GM12801 (cell line): Measurements from ENCODE around the gene TBX1.

Experiments used
- TF ChIP-seq, protein P1 (sequence below): IDR thresholded peaks from one replicate; pipeline ENCODE4 v1.5.1; 2011; ENCODE audit warnings: control low read depth; ENCODE audit not compliant: insufficient read length; ENCODE audit errors: extremely low read depth

TBX1 gene

DNA sequence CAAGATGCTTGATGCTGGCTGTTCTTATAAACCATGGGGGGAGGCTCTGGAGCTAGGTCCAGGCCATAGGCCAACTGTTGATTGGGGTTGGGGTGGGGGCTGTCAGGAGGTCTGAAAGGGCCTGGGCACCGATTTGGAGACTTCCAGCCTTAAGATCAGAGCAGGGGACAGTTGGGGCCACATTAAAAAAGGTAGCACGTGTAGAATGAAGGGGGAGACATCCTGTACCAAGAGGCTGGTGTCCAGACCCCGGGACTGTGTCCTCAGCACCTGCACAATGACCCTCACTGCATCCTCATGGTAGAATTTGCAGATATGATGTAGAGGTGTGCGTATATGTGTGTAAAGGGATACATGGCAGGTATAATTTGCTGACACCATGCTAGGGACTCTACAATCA, 12.4 kb upstream of the TBX1 start:
- TF ChIP-seq, protein P1, sequence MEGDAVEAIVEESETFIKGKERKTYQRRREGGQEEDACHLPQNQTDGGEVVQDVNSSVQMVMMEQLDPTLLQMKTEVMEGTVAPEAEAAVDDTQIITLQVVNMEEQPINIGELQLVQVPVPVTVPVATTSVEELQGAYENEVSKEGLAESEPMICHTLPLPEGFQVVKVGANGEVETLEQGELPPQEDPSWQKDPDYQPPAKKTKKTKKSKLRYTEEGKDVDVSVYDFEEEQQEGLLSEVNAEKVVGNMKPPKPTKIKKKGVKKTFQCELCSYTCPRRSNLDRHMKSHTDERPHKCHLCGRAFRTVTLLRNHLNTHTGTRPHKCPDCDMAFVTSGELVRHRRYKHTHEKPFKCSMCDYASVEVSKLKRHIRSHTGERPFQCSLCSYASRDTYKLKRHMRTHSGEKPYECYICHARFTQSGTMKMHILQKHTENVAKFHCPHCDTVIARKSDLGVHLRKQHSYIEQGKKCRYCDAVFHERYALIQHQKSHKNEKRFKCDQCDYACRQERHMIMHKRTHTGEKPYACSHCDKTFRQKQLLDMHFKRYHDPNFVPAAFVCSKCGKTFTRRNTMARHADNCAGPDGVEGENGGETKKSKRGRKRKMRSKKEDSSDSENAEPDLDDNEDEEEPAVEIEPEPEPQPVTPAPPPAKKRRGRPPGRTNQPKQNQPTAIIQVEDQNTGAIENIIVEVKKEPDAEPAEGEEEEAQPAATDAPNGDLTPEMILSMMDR, result no peak

DNA sequence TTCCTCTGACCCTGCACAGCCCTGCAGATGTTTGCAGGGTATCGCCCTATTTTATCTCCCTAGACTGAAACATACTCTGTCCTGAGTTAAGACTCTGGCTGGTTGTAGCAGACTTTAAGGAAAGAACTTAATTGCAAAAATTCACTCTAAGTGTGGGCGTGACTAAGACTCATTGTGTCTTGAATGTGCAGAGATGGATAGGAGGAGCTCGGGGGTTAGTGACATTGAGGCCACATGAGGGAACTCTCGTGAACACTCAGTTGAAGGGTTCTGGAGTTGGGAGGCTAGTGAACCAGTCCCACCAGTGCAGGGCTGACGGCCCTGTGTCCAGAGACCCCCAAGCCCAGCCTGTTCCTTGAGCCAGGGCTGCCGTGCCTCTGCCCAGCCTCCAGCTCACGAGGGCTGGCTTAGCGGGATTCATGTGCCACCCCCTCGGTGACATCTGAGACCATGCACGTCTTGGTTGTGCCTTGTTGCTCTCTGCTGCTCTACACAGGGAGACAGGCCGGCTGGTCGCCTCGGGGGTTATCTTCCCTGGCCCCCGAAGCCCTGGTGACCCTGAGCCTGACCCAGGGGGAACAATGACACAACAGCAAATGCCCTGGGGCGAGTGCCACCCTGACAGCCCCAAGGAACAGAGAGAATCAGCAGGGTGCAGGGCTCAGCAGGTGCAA, 11.4 kb upstream of the TBX1 start:
- TF ChIP-seq, protein P1, result no peak

DNA sequence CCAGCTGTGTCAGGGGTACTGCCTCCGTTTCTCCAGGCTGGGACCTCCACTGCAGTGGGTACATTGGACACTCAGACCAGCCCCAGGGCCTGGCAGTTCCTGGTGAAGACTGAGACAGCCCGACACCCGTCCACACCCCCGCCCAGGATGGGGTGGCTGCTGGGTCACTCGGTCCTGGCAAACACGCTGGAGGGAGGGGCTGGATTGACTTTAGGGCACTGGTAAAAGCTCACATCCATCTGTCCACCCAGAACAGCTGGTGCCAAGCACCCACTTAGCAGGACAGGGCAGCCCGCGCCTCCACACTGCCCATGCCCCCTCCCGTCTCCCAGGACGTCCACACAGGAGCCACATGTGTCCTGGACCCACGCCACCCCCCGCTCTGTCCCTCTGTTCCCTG, 10.7 kb upstream of the TBX1 start:
- TF ChIP-seq, protein P1, result no peak

DNA sequence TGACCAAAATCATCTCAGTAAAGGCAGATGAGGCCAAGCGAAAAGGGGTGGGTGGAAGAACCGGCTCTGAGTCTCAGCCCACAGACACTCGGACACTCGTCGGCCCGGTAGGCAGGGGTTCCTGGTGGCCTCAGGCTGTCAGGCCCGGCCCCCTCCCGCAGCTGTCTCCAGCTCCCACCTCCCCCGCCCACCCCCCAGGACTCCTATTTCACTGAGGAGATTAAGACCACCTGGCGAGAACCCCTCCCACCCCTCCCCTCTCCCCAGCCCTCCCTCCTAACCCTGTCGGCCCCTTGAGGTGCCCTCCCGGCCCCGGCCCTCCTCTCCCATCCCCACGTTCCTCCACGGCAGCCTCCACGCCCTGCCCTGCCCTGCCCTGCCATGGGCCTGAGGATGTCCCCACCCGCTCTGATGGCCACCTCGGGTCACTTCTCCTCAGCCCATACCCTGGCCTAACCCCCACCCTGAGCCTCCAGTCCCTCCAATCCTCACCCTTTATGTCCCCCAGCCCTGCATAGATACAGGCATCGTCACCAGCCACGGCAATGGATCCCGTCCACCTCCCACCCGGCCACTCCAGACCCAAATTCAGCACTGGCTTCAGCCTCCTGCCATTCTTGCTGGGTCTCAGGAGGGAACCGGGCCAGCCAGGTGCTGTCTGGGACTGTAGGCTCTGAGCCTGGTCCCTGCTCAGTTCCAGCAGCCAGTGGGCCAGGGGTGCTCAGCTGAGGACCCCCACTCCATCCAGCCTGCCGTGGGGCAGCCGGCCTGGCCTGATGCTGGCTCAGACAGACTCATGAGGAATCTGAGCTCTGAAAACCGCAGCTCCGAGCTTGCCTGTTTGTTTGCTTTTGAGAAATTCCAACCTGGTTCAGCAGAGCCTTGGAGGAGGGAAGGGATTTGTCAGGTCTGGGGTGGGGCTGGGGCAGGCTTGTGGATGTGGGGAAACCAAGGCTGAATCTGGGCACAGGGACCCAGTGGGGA, 9.8 kb upstream of the TBX1 start:
- TF ChIP-seq, protein P1, result no peak

DNA sequence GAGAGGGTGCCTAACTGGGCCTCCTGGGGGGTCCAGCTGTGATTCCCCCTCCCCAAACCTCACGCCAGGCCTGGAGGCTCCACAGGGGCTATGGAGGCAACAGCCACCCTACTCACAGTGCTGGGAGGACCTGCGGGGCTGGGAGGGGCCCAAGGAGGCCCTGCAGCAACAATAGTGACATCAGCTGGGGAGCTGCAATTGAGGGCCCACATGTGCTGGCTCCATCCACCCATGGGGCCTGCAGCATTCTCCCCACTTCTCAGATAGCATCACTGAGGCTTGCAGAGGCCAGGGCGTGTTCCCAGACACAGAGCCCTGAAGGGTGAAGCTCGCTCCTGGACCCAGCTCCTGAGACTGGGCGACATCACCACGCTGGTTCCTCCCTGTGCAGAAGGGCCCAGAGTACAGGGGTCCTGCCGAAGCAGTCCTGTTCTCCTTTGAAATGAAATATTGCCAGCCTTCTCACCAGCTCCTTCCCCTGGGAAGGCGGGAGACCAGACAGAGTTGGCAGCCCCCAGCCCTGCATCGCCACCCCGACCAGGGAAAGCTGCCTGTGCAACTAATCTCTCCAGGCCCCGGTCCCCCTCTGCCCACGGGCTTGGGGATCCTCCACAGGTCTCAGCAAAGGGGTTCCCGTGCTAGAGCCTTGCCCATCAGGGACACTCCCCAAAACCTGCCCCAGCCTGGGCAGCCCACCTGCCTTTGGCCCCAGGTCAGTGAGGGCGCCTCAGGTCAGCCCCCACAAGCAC, 8.9 kb upstream of the TBX1 start:
- TF ChIP-seq, protein P1, result no peak

DNA sequence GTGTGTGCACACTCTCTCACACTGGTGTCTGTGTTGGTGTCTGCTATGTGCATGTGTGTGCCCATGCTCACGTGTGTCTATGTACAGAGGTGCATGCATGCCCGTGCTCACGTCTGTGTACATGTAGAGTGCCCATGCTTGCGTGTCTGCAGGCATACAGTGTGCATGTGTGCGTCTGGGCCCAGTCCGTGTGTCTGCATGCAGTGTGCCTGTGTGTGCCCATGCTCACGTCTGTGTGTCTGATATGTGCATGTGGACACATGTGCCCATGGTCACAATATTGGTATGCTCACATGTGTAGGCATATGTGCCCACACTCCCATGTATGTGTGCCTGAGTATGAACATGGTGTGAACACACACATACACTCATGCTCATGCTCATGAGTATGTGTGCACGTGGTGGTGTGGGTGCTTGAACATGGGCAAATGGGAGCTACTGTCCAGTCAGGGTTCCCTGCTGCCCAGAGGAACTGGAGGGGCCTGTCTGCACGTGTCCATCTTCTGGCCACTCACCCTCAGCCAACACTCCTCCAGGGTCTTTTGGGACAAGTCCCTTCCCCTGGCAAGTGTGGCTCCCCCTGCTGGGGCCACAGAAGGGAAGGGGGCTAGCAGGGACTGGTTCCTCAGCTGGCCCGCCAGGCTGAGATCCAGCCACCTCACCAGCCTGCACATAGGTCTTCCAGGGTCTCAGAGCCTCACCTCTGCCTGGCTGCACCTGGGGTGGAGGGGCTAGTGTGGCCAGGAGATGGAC, 7.3 kb upstream of the TBX1 start:
- TF ChIP-seq, protein P1, result no peak
